ENCODE data around the gene CDC42EP2. TPM values are rescaled to one million over a fixed set of nuclear protein-coding genes. Genes with fewer than 3 reads are reported as not detected.

CDC42EP2 gene
- total and polyA plus RNA-seq, 12 donors = 1.0 to 18.3 (median 4.9) TPM

DNA sequence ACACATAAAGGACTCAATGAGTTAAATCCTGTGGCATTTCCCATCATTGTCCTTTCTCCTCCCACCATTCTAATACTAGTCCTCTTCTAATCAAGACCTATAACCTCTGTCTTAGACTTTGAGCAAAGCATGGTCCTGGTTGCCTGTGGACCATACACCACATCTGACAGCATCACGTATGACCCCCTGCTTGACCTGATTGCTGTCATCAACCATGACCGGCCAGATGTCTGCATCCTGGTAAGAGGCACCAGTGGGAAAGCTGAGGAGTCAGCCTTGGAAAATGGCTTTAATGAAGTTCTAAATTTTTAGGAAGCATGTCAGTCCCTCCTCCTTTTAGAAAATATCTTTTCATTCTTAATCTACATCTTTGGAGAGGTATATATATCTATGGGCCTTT lies 27.1 kb upstream of the CDC42EP2 start:
- 92 to 100% (median 95%) methylated on average over 2 of the region's 2 CpGs for WGBS, 4 donors
- no peaks in the 10 kb centered on the region for H3K9me3 ChIP-seq (replicated peaks in 1 of 3)
- H3K27me3 ChIP-seq = no peaks in the 10 kb centered on the region
- no peaks in the 10 kb centered on the region for H3K36me3 ChIP-seq (replicated peaks in 1 of 2)
- intact Hi-C loops (cut with DNase I) = no loop called here
- no peak for DNase-seq
- H3K27ac ChIP-seq = no peak overlapping the region
- no peak for TF ChIP-seq POLR2A (IDR thresholded peaks at IDR 0.05)
- TF ChIP-seq, protein P1, sequence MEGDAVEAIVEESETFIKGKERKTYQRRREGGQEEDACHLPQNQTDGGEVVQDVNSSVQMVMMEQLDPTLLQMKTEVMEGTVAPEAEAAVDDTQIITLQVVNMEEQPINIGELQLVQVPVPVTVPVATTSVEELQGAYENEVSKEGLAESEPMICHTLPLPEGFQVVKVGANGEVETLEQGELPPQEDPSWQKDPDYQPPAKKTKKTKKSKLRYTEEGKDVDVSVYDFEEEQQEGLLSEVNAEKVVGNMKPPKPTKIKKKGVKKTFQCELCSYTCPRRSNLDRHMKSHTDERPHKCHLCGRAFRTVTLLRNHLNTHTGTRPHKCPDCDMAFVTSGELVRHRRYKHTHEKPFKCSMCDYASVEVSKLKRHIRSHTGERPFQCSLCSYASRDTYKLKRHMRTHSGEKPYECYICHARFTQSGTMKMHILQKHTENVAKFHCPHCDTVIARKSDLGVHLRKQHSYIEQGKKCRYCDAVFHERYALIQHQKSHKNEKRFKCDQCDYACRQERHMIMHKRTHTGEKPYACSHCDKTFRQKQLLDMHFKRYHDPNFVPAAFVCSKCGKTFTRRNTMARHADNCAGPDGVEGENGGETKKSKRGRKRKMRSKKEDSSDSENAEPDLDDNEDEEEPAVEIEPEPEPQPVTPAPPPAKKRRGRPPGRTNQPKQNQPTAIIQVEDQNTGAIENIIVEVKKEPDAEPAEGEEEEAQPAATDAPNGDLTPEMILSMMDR (IDR thresholded peaks at IDR 0.05) = no peak
- no peak overlapping the region for H3K4me3 ChIP-seq
- peaks cover 0 to 26% of the 10 kb centered on the region in 2 donors for H3K4me1 ChIP-seq (replicated peaks in 1 of 2)

DNA sequence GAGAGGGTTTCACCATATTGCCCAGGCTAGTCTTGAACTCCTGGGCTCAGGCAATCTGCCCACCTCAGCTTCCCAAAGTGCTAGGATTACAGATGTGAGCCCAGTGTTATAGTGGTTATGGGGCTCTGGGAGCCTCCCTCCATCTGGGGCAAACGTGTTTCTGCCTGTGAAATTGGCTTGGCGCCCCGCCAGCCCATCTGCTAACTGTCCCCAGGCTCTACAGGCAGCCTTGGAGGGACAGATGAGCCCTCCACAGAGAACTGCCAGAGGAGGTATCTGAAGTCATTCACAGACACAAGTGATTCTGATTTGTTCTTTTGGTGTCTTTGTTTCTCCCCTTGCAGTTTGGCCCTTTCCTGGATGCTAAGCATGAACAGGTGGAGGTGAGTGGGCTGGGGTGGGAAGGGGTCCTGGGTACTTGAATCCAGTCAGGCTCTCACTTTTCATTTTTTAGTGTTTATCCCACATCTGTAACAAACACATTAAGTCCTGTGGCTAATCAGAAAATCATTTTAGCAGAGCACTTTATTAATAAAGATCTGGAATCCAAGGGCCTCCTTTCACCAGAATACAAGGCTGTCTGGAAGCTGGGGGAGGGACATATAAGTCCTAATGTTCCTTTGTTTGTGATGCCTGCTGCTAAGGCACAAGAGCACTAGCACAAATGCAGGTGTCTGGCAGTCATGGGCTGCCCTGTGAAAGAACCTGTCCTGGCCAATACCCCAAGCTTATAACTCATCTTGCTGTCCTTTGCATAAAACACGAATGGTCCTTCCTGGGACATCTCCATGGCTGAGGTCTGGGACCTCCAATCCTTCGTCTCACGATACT lies 25.7 kb upstream of the CDC42EP2 start:
- TF ChIP-seq, protein P1 (IDR thresholded peaks at IDR 0.05) = no peak
- TF ChIP-seq POLR2A (IDR thresholded peaks at IDR 0.05) = no peak
- Histone ChIP-seq H3K4me1 (replicated peaks in 1 of 2) (peaks cover 0 to 35% of the 10 kb centered on the region in 2 donors), H3K27ac (no peak overlapping the region), H3K4me3 (no peak overlapping the region), H3K9me3 (replicated peaks in 1 of 3) (no peaks in the 10 kb centered on the region), H3K27me3 (no peaks in the 10 kb centered on the region), H3K36me3 (replicated peaks in 1 of 2) (no peaks in the 10 kb centered on the region)
- WGBS, 4 donors = 73 to 98% (median 80%) methylated on average over 3 to 6 of the region's 6 CpGs
- intact Hi-C loops (cut with DNase I) = no loop called here
- DNase-seq = peak in 1 of 7 donors; percentile 72

DNA sequence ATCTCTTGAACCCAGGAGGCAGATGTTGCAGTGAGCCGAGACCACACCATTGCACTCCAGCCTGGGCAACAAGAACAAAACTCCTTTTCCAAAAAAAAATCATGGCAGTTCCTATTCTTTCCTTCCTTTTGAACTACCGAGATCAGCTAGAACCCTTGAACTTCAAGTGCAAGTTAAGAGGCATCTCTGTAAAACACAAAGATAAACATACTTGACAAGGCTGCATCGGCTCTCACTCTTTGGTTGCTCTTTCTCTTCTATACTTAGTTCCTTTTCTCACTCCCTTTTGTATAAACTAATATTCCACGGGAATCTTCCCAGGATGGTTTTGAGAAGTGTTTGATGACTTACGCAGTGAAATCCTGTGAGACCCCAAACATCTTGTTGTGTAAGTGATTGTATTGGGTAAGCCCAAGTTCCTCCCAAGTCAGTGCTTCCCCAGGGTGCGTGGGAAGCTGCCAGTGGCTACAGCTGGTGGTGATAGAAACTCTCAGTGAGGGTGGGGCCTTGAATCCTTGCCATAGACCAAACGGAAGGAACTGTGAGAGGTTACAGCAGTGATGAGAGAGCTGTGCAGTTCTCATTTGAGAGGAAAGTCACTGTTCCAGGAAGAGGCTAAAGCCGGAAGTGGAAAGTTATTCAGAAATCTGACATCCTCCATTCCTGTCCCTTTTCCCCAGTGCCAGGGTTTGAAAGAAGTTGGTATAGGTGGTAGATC lies 24.1 kb upstream of the CDC42EP2 start:
- Histone ChIP-seq H3K4me1 (replicated peaks in 1 of 2) (peaks cover 0 to 35% of the 10 kb centered on the region in 2 donors), H3K9me3 (replicated peaks in 1 of 3) (no peaks in the 10 kb centered on the region), H3K27ac (peak overlapping the region; percentile 14 to 95 (median 83)), H3K27me3 (no peaks in the 10 kb centered on the region), H3K4me3 (no peak overlapping the region), H3K36me3 (replicated peaks in 1 of 2) (peaks cover 0 to 12% of the 10 kb centered on the region in 2 donors)
- intact Hi-C loops (cut with DNase I) = no loop called here
- peak; percentile 63 to 91 (median 82) for DNase-seq
- WGBS, 4 donors = 51 to 58% (median 53%) methylated on average over 8 of the region's 8 CpGs
- TF ChIP-seq, protein P1 (IDR thresholded peaks at IDR 0.05) = no peak
- no peak for TF ChIP-seq POLR2A (IDR thresholded peaks at IDR 0.05)

DNA sequence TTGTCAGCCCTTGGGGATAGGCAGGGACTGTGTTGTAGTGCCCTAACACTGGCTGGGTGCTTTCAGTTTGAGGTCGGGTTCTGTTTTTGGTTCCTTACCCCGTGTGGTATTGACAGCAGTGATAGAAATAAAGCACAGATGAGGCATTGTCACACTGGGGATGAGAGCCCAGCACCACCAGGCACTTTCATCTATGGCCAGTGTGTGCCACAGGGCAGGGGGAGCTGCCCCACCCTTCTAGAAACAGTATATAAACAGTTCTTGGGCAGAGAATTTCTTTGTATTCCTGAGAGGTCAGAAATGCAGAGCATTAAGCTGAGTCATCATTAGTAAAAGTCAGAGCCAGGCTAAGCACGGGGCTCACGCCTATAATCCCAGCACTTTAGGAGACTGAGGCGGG lies 23.1 kb upstream of the CDC42EP2 start:
- Histone ChIP-seq H3K27ac (peak overlapping the region; percentile 14 to 95 (median 83)), H3K9me3 (replicated peaks in 1 of 3) (no peaks in the 10 kb centered on the region), H3K4me3 (no peak overlapping the region), H3K36me3 (replicated peaks in 1 of 2) (peaks cover 0 to 17% of the 10 kb centered on the region in 2 donors), H3K27me3 (no peaks in the 10 kb centered on the region), H3K4me1 (replicated peaks in 1 of 2) (peaks cover 0 to 35% of the 10 kb centered on the region in 2 donors)
- 40 to 76% (median 67%) methylated on average over 3 to 5 of the region's 5 CpGs for WGBS, 4 donors
- TF ChIP-seq, protein P1 (IDR thresholded peaks at IDR 0.05) = no peak
- no peak for TF ChIP-seq POLR2A (IDR thresholded peaks at IDR 0.05)
- DNase-seq = no peak
- intact Hi-C loops (cut with DNase I) = no loop called here
